ENCODE data around the gene PTAR1.

The PTAR1 gene

DNA sequence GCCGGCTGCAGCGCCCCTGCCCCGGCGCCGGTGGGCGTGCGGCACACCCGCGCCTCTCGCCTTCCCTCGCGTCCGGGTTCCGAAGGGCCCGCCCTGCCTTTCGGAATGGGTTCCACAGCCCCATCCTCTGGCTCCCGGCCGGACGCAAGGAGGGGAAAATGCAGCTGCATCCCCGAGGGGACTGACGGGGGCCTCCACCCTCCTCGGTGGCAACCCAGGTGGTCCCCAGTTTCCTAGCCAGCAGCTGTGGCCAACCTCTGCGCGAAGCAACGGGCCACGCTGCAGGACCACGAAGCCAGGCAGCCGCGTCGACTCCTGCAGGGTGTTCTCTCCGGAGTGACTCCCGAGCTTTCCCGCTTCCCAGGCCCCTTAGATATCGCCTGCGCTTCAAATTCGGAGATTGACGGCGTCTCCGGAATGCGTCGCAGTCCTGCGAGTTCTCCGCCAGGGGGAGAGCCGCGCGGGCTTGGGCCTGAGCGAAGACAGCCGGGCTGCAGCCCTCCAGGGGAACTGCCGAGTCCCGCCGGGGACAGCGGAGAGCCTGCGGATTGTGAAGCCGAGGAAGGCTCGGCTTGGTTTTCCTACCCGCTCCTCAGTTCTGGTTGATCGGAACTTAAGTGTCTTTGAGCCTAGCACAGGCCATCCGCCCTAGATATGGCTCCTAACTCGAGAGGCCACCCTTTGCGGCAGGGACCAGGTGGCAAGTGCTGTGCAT, 87.1 kb downstream of the PTAR1 start:
- DNase-seq: peak; percentile 86

DNA sequence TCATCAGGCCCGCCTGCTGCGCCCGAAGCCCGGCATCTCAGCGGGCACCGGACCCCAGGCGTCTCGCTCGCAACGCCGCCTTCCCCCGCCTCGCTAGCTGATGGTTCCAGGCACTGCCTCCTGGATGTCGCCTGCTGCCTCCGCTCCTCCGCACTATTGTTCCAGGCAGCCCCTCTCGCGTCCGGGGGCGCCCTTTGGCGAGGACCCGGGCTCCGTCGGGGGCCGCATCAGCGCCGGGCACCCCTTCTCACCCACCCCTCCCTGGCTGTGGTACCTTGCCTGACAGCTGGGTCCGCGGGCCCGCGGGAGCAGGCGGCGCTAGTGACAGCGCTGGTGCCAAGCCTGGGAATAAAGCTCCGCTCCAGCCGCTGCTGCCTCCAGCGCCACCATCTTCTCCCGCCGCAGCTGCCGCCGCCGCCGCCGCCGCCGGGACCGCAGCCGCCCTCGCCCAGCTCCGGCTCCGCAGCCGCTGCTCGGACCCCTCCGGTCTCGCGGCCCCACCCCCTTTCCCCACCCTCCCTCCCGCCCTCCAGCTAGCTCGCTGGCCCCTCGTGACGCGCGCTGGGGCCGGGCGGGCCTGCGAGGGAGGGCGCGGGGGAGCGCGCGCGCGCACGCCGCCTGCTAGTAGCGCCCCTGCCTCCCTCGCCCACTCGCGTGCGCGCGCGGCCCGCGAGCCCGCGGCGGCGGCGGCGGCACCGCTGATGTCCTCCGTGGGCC, 87.8 kb downstream of the PTAR1 start, which contains the start of gene APBA1:
Gene APBA1 (minus strand): TSS at position 493 of the 717 bp plus-strand sequence.
- DNase-seq: peak; percentile 39

GRCh38 chr9:69671311-69671878, 88.4 kb downstream of the PTAR1 start:
- no peak for DNase-seq

DNA sequence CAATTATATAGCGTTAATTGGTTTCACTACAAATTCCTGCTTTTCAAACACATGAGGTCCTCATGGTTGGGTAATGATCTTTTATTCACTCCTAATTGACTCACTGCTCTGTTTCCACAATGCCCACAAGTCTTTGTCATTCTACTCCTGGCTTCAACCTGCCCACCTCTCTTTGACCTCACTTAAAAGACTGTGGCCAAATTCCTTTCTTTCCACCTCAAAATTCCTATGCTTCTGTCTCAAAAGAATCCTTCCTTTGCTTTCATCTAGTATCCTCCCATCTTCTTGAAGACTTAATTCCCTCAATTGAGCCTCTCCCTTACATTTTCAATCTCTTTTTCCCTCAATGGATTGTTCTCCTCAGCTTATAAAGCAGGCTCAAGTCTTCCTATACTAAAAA, 92.5 kb downstream of the PTAR1 start:
- DNase-seq: no peak

DNA sequence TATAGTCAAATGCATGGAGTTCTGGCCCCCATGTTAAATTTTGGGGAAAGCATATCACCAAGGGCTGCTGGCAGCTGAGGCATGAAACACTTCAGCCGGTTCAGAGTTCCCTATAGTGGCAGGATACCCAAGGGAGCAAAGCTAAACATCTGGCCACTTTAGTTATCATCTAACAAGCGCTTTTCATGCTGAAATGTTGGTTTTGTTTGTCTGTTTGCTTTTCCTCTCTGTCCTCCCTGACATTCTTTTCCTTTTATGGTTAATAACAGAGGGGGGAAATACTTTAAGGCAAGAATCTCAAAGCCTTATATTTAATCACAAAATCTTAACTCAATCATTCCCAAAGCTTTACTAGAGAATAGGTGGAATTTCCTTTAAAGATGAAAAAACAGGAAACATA, 99.5 kb downstream of the PTAR1 start:
- no peak for DNase-seq
